ENCODE measurements around the gene KCND3.

KCND3 gene

DNA sequence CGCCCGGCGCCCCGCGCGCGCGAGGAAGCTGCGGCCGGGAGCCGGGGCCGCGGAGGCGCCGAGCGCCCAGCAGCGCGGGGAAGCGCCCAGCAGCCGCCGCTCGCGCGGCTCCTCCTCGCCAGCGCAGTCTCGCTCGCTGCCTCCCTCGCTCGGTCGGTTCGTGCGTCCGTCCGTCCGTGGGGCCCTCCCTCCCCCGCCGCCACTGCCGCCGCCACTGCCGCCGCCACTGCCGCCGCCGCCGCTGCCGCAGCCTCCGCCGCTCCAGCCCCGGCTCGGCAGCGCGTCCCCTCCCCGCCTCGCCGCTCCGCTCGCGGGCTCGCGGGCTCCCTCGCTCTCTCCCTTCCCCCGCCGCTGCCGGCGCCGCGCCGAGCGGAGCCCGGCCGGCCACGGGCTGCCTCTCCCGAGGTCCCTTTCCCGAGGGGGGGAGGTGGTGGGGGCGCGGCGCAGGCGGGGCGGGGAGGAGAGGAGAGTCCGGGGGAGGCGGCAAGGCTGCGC is at the start of gene KCND3:
Gene KCND3, minus strand, starts transcription at position 138 of the 495 bp plus-strand sequence.
- no peak for DNase-seq (ENCODE audit: low read depth)

DNA sequence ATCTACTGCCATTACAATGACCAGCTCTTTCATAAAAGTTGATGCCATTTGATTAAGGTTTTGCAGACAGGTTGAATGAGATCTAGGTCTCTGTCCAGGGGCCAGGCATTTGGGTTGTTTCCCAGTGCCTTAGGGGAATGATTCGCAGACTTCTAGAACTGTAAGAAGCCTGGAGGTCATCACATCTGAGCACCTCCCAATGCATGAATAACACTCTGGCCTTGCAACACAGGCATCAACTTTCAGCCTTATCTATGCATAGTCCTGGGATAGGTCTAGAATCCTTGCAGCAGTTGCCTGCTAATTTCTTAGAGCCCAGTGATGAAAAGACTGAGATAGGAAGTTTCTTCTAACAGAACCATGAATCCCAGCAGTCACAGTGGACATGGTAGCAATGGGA is 44.8 kb upstream of the KCND3 start:
- DNase-seq (ENCODE audit: low read depth) = no peak

DNA sequence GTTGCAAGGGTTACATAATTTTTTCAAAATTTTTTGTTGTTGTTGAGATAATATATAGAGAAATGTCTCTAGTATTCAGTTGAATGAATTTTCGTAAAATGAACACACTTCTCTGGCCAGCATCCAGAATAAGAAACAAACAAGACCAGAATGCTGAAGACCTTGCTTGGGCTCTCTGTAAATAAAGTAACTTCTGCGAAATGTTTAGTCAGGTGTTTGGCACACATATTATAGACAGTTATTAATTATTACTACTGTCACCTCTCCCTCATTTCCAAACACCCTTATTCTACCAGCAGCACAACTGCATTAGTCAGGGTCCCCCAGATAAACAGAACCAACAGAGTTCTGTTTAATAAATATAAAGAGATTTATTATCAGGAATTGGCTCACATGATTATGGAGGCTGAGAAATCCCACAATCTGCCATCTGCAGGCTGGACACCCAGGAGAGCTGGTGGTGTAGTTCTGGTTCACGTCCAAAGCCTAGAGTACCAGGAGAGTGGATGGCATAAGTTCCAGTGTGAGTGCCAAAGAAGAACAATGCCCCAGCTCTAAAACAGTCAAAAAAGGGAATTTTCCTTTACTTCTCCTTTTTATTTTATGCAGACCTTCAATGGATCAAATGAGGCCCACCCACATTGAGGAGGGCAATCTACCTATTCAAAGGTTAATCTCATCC is 44.1 kb upstream of the KCND3 start:
- DNase-seq (ENCODE audit: low read depth) = no peak

DNA sequence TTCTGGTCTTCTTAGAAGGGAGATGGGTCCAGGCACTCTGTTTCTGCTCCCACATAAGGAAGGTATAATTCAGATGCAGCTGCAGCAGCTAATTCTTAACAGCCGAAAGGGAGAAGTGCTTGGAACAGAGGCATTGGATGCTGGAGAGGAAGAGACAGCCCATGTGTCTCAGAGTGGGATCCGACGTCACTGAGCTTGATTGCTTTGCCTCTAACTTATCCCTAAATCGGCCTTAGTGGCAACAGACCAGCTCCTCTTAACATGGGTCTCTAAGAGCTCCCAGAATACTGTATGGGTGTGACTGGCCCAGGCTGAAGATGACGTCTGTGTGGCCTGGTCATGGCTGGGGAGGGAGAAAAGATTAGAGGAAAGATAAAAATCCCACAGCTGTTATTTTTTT is 40.7 kb upstream of the KCND3 start:
- no peak for DNase-seq (ENCODE audit: low read depth)

DNA sequence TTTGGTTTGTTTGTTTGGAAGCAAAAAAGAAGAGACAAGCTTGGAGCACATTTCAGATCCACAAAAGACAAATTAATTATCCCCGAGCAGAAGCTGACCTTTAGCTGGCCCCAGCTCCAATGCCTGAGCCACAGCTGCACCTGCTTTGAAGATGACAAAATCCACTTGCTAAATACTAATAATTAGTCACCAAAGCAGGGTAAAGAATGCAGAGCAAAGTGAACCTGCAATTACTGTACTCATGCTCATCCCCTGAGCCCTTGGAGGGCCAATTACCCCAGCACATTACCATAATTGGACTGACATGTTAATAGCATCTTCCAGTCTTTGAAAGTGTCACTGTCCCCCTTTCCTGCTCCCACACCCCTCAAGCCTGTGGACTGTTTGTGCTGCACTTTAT is 38.2 kb upstream of the KCND3 start:
- no peak for DNase-seq (ENCODE audit: low read depth)

DNA sequence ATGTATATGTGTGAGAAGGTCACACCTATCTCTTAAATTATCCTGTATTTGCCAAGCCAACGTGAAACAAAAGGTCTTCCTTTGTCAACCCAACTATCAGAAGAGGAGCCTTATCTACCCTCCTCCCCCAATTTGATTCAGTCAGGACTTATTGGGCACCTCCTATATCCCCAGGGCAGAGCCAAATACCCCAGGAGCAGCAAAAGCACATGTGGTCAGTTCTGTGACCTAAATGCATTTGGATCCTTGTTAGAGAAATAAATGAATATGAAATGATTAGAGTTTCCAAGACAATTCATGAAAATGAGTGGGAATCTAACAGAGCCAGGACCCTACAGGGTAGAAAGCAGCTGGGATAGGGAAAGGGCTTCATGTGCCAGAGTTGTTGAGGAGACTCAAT is 37.0 kb upstream of the KCND3 start:
- DNase-seq (ENCODE audit: low read depth) = no peak

DNA sequence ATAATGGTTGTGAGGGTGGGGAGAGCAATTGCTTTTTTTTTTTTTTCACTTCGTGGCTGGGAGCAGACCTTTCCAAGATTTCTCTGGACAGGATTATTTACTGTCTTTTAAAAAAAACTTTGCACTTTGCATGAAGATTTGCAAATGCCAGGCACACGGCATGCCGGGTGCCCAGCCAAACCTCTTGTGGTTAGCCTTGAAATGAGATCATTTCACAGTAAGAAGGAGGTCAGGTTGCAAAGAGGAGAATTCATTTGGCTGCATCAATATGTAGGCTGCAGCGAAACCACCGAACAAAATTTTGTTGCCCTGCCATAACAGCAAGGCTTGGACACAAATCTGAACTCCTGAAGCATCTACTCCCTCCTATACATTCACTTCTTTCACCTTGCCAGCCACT is 36.5 kb upstream of the KCND3 start:
- no peak for DNase-seq (ENCODE audit: low read depth)

DNA sequence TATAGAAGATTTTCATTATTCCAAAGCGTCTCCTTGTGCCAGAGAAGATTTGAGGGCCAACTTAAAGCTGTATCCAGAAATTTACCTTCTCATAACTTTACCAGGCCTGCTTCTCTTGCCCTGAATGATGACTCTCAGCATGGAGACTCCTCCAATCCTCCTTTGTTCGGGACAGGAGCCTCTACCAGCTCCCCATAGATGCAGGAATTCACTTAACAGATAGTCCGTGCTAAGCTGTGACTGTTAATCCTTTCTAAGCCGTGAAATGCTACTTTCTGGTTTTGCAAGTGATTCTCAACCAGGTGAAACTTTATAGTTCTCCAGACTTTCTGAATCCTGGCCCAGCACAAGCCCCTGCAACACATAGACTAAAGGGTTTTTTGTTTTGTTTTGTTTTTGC is 31.8 kb upstream of the KCND3 start:
- DNase-seq (ENCODE audit: low read depth) = no peak

DNA sequence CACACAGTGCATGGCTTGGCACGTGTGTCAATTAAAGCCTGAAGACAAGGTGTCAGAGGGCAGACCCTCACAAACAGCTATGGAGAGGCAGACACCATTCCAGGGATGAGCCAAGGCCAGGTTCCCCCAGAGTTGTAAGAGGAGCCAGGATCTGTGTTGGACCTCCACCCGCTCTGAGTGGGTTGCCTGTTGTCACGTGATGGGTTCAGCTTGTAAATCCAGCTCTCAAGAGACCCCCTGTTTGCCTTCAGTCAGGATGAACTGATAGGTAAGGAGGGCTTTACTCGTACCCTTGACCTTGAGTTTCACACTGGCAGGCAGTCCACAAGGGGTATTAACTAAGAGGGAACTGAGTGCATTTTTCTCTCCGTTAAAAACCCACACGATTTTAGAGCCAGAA is 27.7 kb upstream of the KCND3 start:
- DNase-seq (ENCODE audit: low read depth) = no peak

DNA sequence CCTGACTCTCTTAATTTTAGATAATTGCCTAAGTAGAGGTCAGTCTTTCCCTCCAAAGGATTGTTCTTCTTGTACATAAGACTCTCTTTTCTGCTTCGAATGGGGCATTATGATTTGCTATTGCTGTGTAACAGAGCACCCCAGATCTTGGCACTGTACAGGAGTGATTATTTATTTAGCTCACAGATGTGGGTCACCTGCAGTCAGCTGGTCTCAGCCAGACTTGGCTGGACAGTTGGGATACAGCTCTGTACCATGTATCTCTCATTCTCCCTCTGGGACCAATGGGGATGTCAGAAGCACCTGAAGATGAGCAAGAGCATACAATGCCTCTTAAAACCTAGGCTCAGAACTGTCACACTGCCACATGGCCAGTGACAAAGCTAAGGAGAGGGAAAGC is 23.4 kb upstream of the KCND3 start:
- no peak for DNase-seq (ENCODE audit: low read depth)

DNA sequence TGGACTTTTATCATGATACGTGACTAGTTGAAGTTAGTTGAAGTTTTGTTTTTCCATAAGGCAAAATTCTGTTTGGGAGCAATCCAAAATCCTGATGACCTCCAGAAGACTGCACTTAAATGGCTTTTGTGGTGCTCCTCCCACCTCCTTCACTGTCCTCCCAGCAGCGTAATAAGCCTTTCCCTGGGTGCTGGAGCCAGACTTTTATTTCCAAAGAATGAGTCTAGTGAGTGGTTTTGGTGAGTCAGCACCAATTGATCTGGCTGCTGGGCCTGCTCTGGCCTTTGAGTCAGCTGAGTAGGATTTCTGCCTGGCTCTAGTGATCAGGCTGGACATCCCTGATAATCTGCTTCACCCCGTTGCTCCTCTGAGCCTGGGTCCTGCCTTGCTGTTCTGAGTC is 21.7 kb upstream of the KCND3 start:
- no peak for DNase-seq (ENCODE audit: low read depth)

DNA sequence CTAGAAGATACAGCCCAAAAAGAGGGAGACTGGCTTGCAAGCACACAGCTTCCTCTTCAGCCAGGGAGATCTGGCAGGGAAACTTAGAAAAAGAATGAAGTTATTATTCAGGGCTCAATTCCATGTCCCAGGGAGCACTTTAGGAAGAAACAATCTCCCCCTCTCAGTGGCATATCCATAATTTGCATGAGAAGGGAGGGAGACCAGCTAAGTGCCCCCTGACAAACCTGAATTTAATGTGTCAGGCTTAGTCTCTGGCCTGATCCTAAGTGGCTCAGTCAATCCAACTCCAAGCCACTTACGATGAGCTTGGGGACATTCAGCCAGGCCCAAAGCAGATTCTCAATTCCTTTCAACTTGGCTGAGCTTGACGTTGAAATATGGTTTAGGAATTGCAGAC is 17.7 kb upstream of the KCND3 start:
- DNase-seq (ENCODE audit: low read depth) = no peak

DNA sequence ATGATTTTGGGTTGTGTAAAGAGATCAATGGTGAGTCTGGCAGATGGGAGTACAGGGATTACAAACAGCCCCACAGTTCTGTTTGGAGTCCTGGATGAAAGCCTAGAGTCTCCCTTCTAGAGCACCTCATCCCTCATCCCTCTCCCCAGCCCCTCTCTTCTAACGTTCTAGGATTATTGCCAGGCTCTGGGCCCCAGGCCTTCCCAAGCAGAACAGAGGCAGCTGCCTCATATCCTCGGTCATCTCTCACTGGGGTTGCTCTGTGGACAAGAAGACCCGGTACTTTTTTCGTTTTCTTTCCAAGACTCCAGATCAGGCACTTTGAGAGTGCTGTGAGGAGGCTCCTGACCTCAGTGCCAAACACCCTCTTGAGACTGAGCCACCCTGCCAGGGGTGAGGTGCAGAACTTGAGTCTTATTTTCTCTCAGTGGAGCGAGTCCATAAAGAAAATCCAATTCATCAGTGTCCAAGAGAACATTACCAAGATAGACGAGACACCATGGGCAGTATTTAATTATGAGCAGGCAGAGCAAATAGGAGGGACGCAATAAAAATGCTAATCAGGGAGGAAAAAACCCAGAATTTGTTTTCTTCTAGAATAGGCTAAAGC is 17.1 kb upstream of the KCND3 start:
- no peak for DNase-seq (ENCODE audit: low read depth)

DNA sequence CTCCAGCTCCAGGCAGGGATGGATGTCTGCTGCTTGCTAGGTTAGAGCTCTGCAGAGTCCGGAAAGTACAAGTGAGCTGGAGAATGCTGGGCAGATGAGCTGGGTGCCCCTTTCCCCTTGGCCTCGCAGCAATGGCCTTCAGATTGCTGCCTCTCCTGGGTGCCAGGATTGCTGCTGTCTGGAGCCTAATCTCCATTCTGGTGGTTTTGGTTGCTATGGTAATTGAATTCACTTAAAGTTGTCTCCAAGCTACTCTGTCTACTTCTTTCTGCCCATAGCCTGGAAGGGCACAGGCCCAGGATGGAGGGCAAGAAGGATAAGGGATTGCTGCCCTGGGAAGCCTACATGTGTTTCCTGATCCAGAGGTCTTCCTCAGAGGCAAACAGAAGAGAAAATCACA is 14.6 kb upstream of the KCND3 start:
- no peak for DNase-seq (ENCODE audit: low read depth)

DNA sequence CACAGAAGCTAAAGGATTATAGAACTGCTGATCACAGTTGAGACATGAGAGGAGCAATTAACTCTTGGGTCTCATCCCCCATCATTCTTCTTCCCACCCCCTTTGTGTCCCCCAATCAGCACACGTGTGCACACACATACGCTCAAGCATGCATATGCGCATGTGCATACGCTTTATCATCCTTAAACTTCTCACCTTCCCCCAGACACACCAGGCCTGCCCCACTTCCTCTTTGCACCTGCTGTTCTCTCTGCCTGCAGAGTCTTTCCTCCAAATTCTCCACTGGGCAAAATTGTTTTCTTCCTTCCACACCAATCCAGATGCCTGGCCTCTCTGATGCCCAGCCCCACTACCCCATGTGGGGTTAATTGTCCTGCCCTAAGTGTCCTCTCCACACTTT is 13.0 kb upstream of the KCND3 start:
- DNase-seq (ENCODE audit: low read depth) = no peak

DNA sequence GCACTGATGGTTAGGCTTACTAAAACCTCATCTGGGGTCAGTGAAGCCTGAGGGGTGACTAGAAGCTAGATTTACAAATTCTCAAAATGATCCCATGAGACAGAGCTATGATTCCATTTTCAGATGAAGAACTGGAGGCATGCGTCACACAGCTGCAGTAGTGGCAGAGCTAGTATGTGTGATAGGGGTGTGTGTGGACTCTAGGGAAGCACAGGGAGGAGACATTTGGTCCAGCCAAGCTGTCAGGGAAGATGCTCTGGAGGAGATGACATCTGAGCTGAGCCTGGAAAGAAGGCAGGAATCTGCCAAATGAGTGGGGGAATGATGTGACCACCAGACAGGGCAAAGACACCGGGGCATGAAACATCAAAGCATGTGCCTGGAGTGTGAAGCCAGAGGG is 12.0 kb upstream of the KCND3 start:
- DNase-seq (ENCODE audit: low read depth) = no peak

DNA sequence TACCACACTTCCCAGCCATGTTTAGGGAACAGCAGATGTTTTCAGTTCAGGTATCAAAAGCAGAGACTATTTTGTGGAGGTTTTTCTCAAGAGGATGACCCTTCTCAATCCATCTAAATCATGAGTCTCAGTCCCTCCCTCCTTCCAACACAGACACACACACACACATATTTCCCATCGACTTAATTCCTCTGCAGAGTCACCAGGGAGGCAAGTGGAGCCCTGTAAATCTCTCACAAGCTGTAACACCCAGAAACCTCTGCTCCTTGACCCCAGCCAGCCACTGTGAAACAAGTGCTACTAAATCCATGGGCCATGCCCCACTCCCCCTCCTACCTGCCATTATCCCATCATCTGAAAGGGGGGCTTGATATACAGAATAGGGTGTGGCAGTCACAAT is 10.6 kb upstream of the KCND3 start:
- no peak for DNase-seq (ENCODE audit: low read depth)

DNA sequence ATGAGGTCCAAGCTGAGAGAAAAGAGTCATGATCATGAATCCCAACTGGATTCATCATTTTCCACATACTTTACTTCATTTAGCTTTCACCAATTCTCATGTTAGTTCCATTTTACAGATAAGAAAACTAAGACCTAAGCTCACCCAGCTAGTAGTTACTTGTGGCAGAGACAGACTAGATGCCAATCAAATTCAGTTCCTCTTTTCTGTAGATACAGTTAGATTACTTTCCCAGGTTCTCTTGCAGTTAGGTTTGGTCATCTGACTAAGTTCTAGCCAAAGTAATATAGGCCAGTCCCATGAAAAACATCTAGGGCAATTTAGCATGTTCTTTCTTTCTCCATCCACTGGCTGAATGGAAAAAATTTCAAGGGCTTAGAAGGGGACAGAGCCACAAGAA is 8.9 kb upstream of the KCND3 start:
- DNase-seq (ENCODE audit: low read depth) = no peak

DNA sequence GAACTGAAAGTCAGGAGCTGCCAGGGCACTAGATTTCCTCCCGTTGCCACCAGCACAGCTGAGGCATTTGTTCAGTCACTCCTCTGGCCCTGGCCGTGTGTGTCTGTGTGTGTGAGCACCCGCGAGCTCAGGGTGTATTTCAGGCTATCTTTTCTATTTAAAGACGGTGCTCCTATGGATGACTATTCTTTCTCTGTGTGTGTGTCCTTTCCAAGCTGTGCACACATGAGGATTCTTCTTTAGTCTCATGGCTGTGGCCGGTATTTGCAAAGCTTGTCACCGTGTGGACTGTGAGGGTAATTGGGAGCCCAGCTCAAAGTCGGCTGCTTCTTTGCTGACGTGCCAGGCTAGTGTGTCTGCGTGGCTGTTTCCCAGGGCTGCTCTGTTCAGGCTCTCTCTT is 3.0 kb upstream of the KCND3 start:
- no peak for DNase-seq (ENCODE audit: low read depth)

DNA sequence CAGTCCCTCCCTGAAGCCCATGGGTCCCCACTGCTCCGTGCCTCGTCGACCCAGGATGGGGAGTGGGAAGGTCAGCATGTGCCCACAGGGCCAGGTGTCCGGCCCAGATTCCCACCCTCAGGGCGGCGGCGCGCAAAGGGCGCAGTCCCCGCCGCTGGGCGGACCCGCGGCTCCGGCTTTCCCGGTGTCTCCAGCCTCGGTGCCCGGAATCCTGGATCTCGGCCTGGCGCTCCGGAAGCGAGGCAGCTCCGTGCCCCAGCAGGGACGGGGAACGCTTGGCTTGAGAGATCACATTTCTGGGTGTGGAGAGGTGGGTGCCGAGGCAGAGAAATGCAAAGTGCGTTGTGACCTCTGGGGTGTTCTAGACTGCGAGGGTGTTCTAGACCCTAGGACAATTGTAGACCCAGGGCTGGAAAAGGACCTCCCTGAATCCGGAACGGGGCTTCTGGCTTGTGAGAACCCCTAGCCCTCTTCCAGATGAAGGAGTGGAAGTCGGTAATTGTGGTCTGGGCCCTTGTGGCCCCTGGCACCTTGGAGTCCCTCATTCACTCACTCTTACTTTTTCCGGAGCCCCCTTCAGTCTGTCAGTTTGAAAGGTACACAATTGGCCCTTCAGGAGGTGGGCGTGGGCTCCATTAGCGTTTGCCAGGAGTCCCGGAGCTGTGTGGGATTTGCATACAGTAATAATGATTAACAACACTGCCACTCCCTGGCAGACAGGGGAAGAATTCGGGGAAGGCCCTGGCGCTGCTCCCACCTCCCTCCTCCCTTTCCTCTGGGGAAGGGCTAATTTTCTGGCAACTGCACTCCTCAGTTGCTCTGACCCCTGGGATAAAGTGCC is 1.6 kb upstream of the KCND3 start:
- DNase-seq (ENCODE audit: low read depth) = no peak

DNA sequence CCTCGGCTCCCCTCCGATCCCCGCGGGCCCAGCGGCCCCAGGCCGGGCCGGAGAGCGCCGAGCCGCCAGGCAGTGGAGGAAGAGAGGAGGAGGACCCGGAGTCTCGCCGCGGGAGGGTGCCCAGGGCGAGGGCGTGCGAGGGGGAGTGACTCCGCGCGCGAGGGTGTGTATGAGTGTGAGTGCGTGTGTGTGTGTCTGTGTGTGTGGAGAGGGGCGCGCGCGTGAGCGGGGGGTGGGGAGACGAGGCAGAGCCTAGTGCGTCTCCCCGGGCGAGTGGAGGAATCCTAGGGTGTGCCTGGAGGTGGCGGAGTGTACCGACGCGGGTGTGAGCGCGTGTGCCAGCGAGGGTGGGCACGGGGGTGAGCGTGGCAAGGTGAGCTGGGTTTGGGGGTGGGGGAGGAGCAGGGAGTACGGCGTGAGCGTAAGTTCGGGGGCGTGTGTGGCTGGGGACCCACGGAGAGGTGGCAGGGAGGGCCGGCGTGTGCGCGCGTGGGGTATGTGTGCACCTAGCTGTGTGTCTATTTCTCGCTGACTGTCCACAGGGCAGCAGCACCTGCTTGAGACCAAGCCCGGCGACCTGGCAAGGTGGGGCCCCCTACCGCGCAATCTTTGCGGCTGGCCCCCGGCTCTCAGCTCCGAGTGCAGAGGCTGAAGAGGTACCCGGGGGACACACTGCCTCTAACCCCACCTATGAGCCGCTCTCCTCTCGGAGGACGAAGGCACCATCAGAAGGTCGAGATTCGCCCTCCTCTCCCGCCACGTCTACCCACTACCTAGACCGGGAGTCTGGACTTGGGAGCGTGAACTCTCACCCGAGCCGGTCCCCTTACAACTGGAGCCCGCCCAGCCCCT is 784 bp upstream of the KCND3 start:
- DNase-seq (ENCODE audit: low read depth) = no peak

DNA sequence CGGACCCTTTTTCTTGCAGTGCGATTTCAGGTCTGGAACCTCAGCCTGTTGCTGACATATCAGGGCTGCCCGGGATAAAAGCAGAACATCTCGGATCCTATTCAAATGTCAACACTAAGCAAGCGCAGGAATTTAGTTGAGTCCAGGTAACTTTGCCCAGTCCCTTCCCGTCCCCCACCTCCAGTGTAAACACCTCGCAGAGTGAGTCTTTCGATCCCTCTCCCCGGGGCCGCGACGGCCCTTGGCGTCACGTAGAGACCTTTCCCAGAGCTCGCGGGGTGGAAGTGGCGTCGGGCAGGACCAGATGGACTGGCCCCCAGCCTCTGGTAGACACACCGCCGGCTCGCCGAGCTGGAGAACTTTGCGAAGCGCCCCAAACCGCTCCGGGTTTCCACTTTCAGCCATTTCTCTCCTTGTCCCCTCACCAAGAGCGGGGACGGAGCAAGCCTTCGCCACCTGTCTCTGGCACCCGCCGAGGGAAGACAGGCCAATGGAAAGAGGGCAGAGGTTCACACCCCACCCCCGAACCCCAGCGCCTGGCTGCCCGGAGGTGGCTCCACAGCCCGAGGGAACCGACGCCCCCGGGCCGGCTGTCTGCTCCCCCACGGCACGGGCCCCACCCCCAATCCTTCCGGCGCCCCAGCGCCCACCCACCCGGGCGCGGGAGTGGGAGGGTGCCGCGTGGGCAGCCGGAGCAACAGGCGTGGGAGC is 570 bp downstream of the KCND3 start:
- no peak for DNase-seq (ENCODE audit: low read depth)

Data from fibroblast of the conjunctiva (primary cell).